Stimulated activated CD4-positive, alpha-beta T cell treated with anti-CD3 and anti-CD28 coated beads, Interleukin-15, amount 100 ng/mL, for 24 hours (primary cell): ENCODE measurements around the gene LRRC4C.
"Not testable (repeated sequence)": the region's sequence is repeated elsewhere in the genome, so short reads cannot be mapped to it uniquely, and the experiment has no call there.

Experiments
- DNase-seq: peaks from one replicate; pipeline ENCODE4 v3.0.0-alpha.2; 2020

LRRC4C gene

GRCh38 chr11:41003339-41004282, 455.8 kb downstream of the LRRC4C start:
- no peak for DNase-seq

- DNase-seq = no peak
Observed at GRCh38 chr11:40998920-40999319, 460.5 kb downstream of the LRRC4C start.

- no peak for DNase-seq
Observed at GRCh38 chr11:40987776-40988435, 471.5 kb downstream of the LRRC4C start.

GRCh38 chr11:40986320-40986719, 473.1 kb downstream of the LRRC4C start:
- no peak for DNase-seq

GRCh38 chr11:40975076-40975475, 484.4 kb downstream of the LRRC4C start:
- no peak for DNase-seq

GRCh38 chr11:40974186-40974795, 485.2 kb downstream of the LRRC4C start:
- no peak for DNase-seq

- no peak for DNase-seq
Observed at GRCh38 chr11:40958707-40959106, 500.7 kb downstream of the LRRC4C start.

GRCh38 chr11:40952479-40952878, 507.0 kb downstream of the LRRC4C start:
- DNase-seq = no peak

- DNase-seq = no peak
Observed at GRCh38 chr11:40938002-40938401, 521.5 kb downstream of the LRRC4C start.

- DNase-seq = no peak
Observed at GRCh38 chr11:40924915-40925314, 534.5 kb downstream of the LRRC4C start.

- DNase-seq = no peak
Observed at GRCh38 chr11:40921246-40921645, 538.2 kb downstream of the LRRC4C start.

- not testable (repeated sequence) for DNase-seq
Observed at GRCh38 chr11:40910774-40911173, 548.7 kb downstream of the LRRC4C start.

GRCh38 chr11:40894501-40894900, 565.0 kb downstream of the LRRC4C start:
- no peak for DNase-seq

GRCh38 chr11:40885250-40885954, 574.0 kb downstream of the LRRC4C start:
- no peak for DNase-seq

- no peak for DNase-seq
Observed at GRCh38 chr11:40882301-40882700, 577.2 kb downstream of the LRRC4C start.

GRCh38 chr11:40879911-40880310, 579.5 kb downstream of the LRRC4C start:
- no peak for DNase-seq

GRCh38 chr11:40877981-40878380, 581.5 kb downstream of the LRRC4C start:
- DNase-seq = no peak

GRCh38 chr11:40877256-40877655, 582.2 kb downstream of the LRRC4C start:
- DNase-seq = no peak

- DNase-seq = no peak
Observed at GRCh38 chr11:40867991-40868632, 591.3 kb downstream of the LRRC4C start.

GRCh38 chr11:40857754-40858153, 601.7 kb downstream of the LRRC4C start:
- DNase-seq = not testable (repeated sequence)

GRCh38 chr11:40842750-40843339, 616.6 kb downstream of the LRRC4C start:
- DNase-seq = no peak

- DNase-seq = no peak
Observed at GRCh38 chr11:40841231-40841630, 618.2 kb downstream of the LRRC4C start.
